OCI-LY3 (cell line): Measurements from ENCODE around the gene ETV1.

Source experiments
- H2AFZ ChIP-seq: fragments of 200-600, 300-600 bp; shearing (Covaris generic); 2 replicates; pipeline ENCODE4 v1.6.0; 2014; ENCODE audit warnings: antibody characterized with exemption, low read depth, low read length
- H3K27ac ChIP-seq: fragments of 200-600, 300-600 bp; sonication (generic); 2 replicates; pipeline ENCODE4 v1.5.1; 2014; ENCODE audit warnings: mild to moderate bottlenecking, low read length, moderate library complexity, mixed read lengths
- H3K27me3 ChIP-seq: fragments of 200-600, 300-600 bp; sonication (generic); 2 replicates; pipeline ENCODE4 v1.6.1; 2014; ENCODE audit warnings: low read depth, low read length, mixed read lengths
- H3K36me3 ChIP-seq: fragments of 200-600, 300-600 bp; sonication (generic); replicated peaks from 2 replicates; pipeline ENCODE3; 2014; ENCODE audit warnings: low read depth, low read length, mixed read lengths
- H3K4me1 ChIP-seq: fragments of 300-600, 200-600 bp; sonication (generic); 2 replicates; pipeline ENCODE4 v1.6.1; 2014; ENCODE audit warnings: low read length, mixed read lengths
- H3K4me2 ChIP-seq: fragments of 200-600, 300-600 bp; sonication (generic); 2 replicates; pipeline ENCODE4 v1.6.1; 2014; ENCODE audit warnings: low read length, mixed read lengths
- H3K4me3 ChIP-seq: fragments of 300-600, 200-600 bp; sonication (generic); 2 replicates; pipeline ENCODE4 v1.5.1; 2014; ENCODE audit warnings: antibody characterized with exemption, mild to moderate bottlenecking, low read length, moderate library complexity
- H3K79me2 ChIP-seq: fragments of 300-600, 200-600 bp; shearing (Covaris generic); 2 replicates; pipeline ENCODE4 v1.6.1; 2014; ENCODE audit warnings: mild to moderate bottlenecking, low read length, mixed read lengths
- H3K9ac ChIP-seq: fragments of 300-600, 200-600 bp; shearing (Covaris generic); 2 replicates; pipeline ENCODE4 v1.6.0; 2014; ENCODE audit warnings: mild to moderate bottlenecking, low read length, moderate library complexity
- H3K9me3 ChIP-seq: fragments of 200-600, 300-600 bp; shearing (Covaris generic); 2 replicates; pipeline ENCODE4 v1.6.1; 2014; ENCODE audit warnings: low read length, mixed read lengths; ENCODE audit not compliant: insufficient read depth
- H4K20me1 ChIP-seq: fragments of 200-600, 300-600 bp; sonication (generic); 2 replicates; pipeline ENCODE4 v1.6.1; 2016; ENCODE audit warnings: low read length, mixed read lengths; ENCODE audit not compliant: insufficient read depth
- EZH2phosphoT487 ChIP-seq: fragments of 200-600 bp; shearing (Covaris generic); IDR thresholded peaks from 2 replicates; pipeline ENCODE4 v1.6.1; 2018; ENCODE audit warnings: antibody characterized with exemption, mixed run types, low read depth
- TF ChIP-seq, protein P1 (sequence below): fragments of 200-600, 300-600 bp; sonication (generic); IDR thresholded peaks from 2 replicates; pipeline ENCODE4 v1.5.1; 2014; ENCODE audit warnings: antibody characterized with exemption, low read length, low read depth

The ETV1 gene

DNA sequence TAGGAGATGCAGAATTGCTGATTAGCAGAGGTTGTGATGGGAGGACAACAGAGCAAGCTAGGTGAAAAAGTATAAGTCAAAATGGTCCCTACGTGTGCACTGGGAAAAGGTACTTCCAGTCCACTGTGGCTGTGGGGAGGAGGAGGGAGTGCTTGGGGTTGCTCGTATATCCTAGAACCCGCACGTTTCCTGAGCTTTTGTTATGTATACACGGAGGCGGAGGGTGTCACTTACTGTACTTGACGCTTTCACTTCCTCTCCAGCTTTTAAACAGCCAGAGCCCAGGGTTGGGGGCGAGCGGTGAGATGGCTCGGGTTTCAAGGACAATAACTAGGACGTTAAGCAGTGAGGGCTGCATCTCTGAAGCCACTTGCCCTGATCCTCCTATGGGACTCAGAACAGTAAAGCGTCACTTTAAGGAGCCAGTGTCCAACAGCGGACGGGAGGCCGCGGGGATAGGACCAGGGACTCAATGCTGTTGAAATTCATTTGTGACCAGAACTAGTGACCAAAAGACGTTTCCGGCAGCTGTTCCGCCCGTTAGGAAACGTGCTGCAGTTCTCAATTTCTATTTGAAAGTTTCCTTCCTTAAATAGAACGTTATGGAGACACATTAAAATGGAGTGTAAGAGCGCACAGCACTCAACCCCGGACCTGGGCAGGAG is 985 bp upstream of the ETV1 start:
- no peak overlapping the region for H3K4me3 ChIP-seq
- H3K9ac ChIP-seq = no peak overlapping the region
- no peak for TF ChIP-seq EZH2phosphoT487
- TF ChIP-seq, protein P1, sequence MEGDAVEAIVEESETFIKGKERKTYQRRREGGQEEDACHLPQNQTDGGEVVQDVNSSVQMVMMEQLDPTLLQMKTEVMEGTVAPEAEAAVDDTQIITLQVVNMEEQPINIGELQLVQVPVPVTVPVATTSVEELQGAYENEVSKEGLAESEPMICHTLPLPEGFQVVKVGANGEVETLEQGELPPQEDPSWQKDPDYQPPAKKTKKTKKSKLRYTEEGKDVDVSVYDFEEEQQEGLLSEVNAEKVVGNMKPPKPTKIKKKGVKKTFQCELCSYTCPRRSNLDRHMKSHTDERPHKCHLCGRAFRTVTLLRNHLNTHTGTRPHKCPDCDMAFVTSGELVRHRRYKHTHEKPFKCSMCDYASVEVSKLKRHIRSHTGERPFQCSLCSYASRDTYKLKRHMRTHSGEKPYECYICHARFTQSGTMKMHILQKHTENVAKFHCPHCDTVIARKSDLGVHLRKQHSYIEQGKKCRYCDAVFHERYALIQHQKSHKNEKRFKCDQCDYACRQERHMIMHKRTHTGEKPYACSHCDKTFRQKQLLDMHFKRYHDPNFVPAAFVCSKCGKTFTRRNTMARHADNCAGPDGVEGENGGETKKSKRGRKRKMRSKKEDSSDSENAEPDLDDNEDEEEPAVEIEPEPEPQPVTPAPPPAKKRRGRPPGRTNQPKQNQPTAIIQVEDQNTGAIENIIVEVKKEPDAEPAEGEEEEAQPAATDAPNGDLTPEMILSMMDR = no peak
- H3K27me3 ChIP-seq = no peaks in the 10 kb centered on the region
- H2AFZ ChIP-seq = no peak overlapping the region
- H3K4me2 ChIP-seq = no peak overlapping the region
- H4K20me1 ChIP-seq = no peaks in the 10 kb centered on the region
- no peaks in the 10 kb centered on the region for H3K4me1 ChIP-seq
- H3K9me3 ChIP-seq = no peaks in the 10 kb centered on the region
- H3K79me2 ChIP-seq = no peaks in the 10 kb centered on the region
- H3K27ac ChIP-seq = no peak overlapping the region
- no peaks in the 10 kb centered on the region for H3K36me3 ChIP-seq

DNA sequence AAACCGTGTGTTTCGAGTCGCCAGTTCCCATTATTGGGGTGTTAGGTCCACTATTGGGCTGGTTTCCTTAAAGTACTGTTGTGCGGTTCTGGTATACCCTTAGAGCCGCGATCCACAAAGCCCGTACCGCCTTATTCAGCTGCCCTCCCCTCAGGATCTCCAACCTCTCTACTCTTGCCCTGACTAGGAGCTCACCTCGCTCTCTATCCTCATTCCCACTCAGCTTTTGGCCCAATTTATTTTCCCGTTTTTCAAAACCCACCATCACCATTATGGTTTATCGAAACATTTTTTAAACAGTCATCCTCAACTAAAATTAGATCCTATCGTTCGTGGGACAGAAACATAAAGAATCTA is 461 bp upstream of the ETV1 start:
- no peaks in the 10 kb centered on the region for H3K36me3 ChIP-seq
- TF ChIP-seq, protein P1 = no peak
- TF ChIP-seq EZH2phosphoT487 = no peak
- no peak overlapping the region for H3K9ac ChIP-seq
- H3K9me3 ChIP-seq = no peaks in the 10 kb centered on the region
- H3K79me2 ChIP-seq = no peaks in the 10 kb centered on the region
- no peaks in the 10 kb centered on the region for H3K27me3 ChIP-seq
- H4K20me1 ChIP-seq = no peaks in the 10 kb centered on the region
- H3K4me2 ChIP-seq = no peak overlapping the region
- H3K4me3 ChIP-seq = no peak overlapping the region
- H3K4me1 ChIP-seq = no peaks in the 10 kb centered on the region
- H3K27ac ChIP-seq = no peak overlapping the region
- H2AFZ ChIP-seq = no peak overlapping the region

DNA sequence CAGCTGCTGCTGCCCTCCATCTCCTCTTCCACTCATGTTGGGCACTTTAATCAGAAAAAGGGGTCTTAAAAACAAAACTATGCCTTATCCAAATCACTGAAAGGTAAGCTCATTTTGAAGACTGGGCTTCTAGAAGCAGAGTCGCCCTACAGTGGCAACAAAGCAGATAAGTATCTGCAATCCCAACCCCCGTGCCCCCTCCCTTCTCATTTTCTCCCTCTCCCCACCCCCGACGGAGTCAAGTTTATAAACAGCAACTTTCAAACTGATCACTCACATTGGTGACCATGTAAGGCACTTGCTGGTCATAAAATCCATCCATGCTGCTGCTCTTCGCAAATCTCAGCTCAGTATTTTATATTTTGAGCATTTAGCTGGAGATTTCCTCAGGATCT is 738 bp downstream of the ETV1 start:
- Histone ChIP-seq H3K36me3 (no peaks in the 10 kb centered on the region), H3K4me2 (no peak overlapping the region), H3K79me2 (no peaks in the 10 kb centered on the region), H3K27ac (no peak overlapping the region), H2AFZ (no peak overlapping the region), H4K20me1 (no peaks in the 10 kb centered on the region), H3K27me3 (no peaks in the 10 kb centered on the region), H3K4me3 (no peak overlapping the region), H3K9me3 (no peaks in the 10 kb centered on the region), H3K4me1 (no peaks in the 10 kb centered on the region), H3K9ac (no peak overlapping the region)
- TF ChIP-seq EZH2phosphoT487 = no peak
- TF ChIP-seq, protein P1 = no peak

DNA sequence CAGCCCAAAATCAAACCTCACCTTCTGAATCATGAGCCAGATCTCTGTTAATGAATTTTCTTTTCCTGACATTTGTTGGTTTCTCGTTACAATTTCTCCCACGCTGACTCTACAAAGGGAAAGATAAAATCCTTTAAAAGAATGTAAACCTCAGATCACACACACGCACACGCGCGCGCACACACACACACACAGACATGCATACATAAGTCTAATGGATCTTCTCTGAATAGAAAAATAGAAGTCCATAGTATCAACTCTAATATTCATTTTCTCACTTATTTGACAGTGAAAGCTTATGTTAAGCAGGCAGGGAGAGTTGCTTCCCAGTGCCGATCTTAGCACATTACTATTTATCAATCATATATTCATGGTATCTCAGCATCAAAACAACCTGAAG is 1.4 kb downstream of the ETV1 start:
- Histone ChIP-seq H3K4me1 (no peaks in the 10 kb centered on the region), H3K36me3 (no peaks in the 10 kb centered on the region), H3K27me3 (no peaks in the 10 kb centered on the region), H3K9me3 (no peaks in the 10 kb centered on the region), H3K4me3 (no peak overlapping the region), H3K4me2 (no peak overlapping the region), H4K20me1 (no peaks in the 10 kb centered on the region), H3K79me2 (no peaks in the 10 kb centered on the region), H2AFZ (no peak overlapping the region), H3K9ac (no peak overlapping the region), H3K27ac (no peak overlapping the region)
- TF ChIP-seq EZH2phosphoT487 = no peak
- TF ChIP-seq, protein P1 = no peak
